ENCODE measurements around the gene WNT1. TPM values are rescaled to one million over a fixed set of nuclear protein-coding genes. Genes with fewer than 3 reads are reported as not detected.

Gene WNT1
- total RNA-seq, 1 donor from 2014 or later, result not detected

- ATAC-seq (no peak), DNase-seq (ENCODE audit: low spot score) (peak; percentile 84)
- intact Hi-C loops (cut with DNase I), result no loop called here
These were observed 536 bp upstream of the WNT1 start for GRCh38 chr12:48977290-48978281.

- no peak for DNase-seq (ENCODE audit: low spot score)
- intact Hi-C loops (cut with DNase I), result no loop called here
- ATAC-seq, result no peak
These were observed 849 bp downstream of the WNT1 start for GRCh38 chr12:48978741-48979601.

- peak; percentile 33 for ATAC-seq
- intact Hi-C loops (cut with DNase I), result no loop called here
- DNase-seq (ENCODE audit: low spot score), result no peak
These were observed 1.7 kb downstream of the WNT1 start for GRCh38 chr12:48979602-48980388.

GRCh38 chr12:48980389-48980952 is 2.3 kb downstream of the WNT1 start:
- DNase-seq (ENCODE audit: low spot score) (no peak), ATAC-seq (no peak)
- intact Hi-C loops (cut with DNase I), result no loop called here

GRCh38 chr12:48980953-48981756 is 3.0 kb downstream of the WNT1 start:
- no peak for DNase-seq (ENCODE audit: low spot score)
- no peak for ATAC-seq
- intact Hi-C loops (cut with DNase I), result no loop called here

- intact Hi-C loops (cut with DNase I), result no loop called here
- ATAC-seq (no peak), DNase-seq (ENCODE audit: low spot score) (no peak)
These were observed 3.6 kb downstream of the WNT1 start for GRCh38 chr12:48981757-48982157.

GRCh38 chr12:48982397-48983080 is 4.4 kb downstream of the WNT1 start:
- ATAC-seq (no peak), DNase-seq (ENCODE audit: low spot score) (no peak)
- intact Hi-C loops (cut with DNase I), result no loop called here

GRCh38 chr12:48985475-48985897 is 7.4 kb downstream of the WNT1 start:
- ATAC-seq (no peak), DNase-seq (ENCODE audit: low spot score) (no peak)
- intact Hi-C loops (cut with DNase I), result no loop called here

- ATAC-seq (no peak), DNase-seq (ENCODE audit: low spot score) (no peak)
- intact Hi-C loops (cut with DNase I), result no loop called here
These were observed 7.8 kb downstream of the WNT1 start for GRCh38 chr12:48985901-48986300.

- intact Hi-C loops (cut with DNase I), result no loop called here
- ATAC-seq (no peak), DNase-seq (ENCODE audit: low spot score) (no peak)
These were observed 8.7 kb downstream of the WNT1 start for GRCh38 chr12:48986720-48987291.

GRCh38 chr12:48988030-48988649 is 10.0 kb downstream of the WNT1 start:
- ATAC-seq (peak; percentile 71), DNase-seq (ENCODE audit: low spot score) (peak; percentile 84)
- intact Hi-C loops (cut with DNase I), result no loop called here

GRCh38 chr12:48990552-48990951 is 12.4 kb downstream of the WNT1 start:
- intact Hi-C loops (cut with DNase I), result loop anchor here (10.0 kb wide), 1 partner anchor 136 kb away; the partner anchor contains the start of gene DDX23
- no peak for DNase-seq (ENCODE audit: low spot score)
- ATAC-seq, result no peak

- no peak for DNase-seq (ENCODE audit: low spot score)
- ATAC-seq, result no peak
- intact Hi-C loops (cut with DNase I), result loop anchor here (10.0 kb wide), 1 partner anchor 137 kb away; the partner anchor contains the start of gene DDX23
These were observed 13.3 kb downstream of the WNT1 start for GRCh38 chr12:48991247-48992050.

GRCh38 chr12:48993787-48994186 is 15.7 kb downstream of the WNT1 start:
- DNase-seq (ENCODE audit: low spot score) (no peak), ATAC-seq (no peak)
- intact Hi-C loops (cut with DNase I), result loop anchor here (10.0 kb wide), 1 partner anchor 139 kb away; the partner anchor contains the start of gene DDX23

GRCh38 chr12:48994224-48995085 is 16.3 kb downstream of the WNT1 start:
- no peak for ATAC-seq
- DNase-seq (ENCODE audit: low spot score), result no peak
- intact Hi-C loops (cut with DNase I), result loop anchor here (10.0 kb wide), 1 partner anchor 140 kb away; the partner anchor contains the start of gene DDX23

All from sciatic nerve (tissue), 2 donors.